DND-41 (cell line): ENCODE measurements around the gene NUP133.

Experiments
- ATAC-seq: fragments of 200-7000 bp; cut with Tn5 transposase; 3 replicates; pipeline ENCODE4 v1.9.1; 2021; ENCODE audit warnings: low read depth; ENCODE audit not compliant: insufficient read depth
- DNase-seq: peaks from one replicate; pipeline ENCODE4 v3.0.0-alpha.2; 2020
- H2AFZ ChIP-seq: 2 replicates; pipeline ENCODE4 v1.6.0; 2012; ENCODE audit warnings: low read depth, low read length
- H3K27ac ChIP-seq: 2 replicates; pipeline ENCODE4 v1.5.1; 2012; ENCODE audit warnings: low read length, inconsistent platforms
- H3K27me3 ChIP-seq: fragments of 200-600 bp; sonication (generic); 2 replicates; pipeline ENCODE4 v1.6.0; 2012; ENCODE audit warnings: low read length, mild to moderate bottlenecking, inconsistent platforms; ENCODE audit not compliant: insufficient read depth, poor library complexity
- H3K36me3 ChIP-seq: 2 replicates; pipeline ENCODE4 v1.5.1; 2012; ENCODE audit warnings: low read length, inconsistent platforms; ENCODE audit not compliant: insufficient read depth
- H3K4me1 ChIP-seq: 2 replicates; pipeline ENCODE4 v1.5.1; 2012; ENCODE audit warnings: mild to moderate bottlenecking, low read length; ENCODE audit not compliant: insufficient read depth
- H3K4me2 ChIP-seq: 2 replicates; pipeline ENCODE4 v1.6.0; 2012; ENCODE audit warnings: mild to moderate bottlenecking, moderate library complexity, low read length, inconsistent platforms; ENCODE audit not compliant: insufficient read depth
- H3K4me3 ChIP-seq, 2 experiments: fragments of 200-600 bp in 1 of 2; shearing (Covaris generic) in 1 of 2; 2 replicates each; pipeline ENCODE4 v1.5.1; 2012 to 2016; ENCODE audit warnings: inconsistent platforms in 2 of 2, low read length in 2 of 2, mild to moderate bottlenecking in 2 of 2, low read depth in 1 of 2, moderate library complexity in 1 of 2
- H3K79me2 ChIP-seq: 2 replicates; pipeline ENCODE4 v1.6.0; 2012; ENCODE audit warnings: low read length, inconsistent platforms; ENCODE audit not compliant: insufficient read depth
- H3K9ac ChIP-seq: 2 replicates; pipeline ENCODE4 v1.6.0; 2012; ENCODE audit warnings: low read depth, mild to moderate bottlenecking, inconsistent platforms, low read length, moderate library complexity
- H3K9me3 ChIP-seq: 2 replicates; pipeline ENCODE4 v1.5.1; 2012; ENCODE audit warnings: low read length, moderate library complexity, mild to moderate bottlenecking, inconsistent platforms; ENCODE audit not compliant: insufficient read depth, severe bottlenecking
- H4K20me1 ChIP-seq: 2 replicates; pipeline ENCODE4 v1.6.0; 2012; ENCODE audit warnings: low read length; ENCODE audit not compliant: insufficient read depth
- CTCF ChIP-seq: IDR thresholded peaks from 2 replicates; pipeline ENCODE4 v1.5.1; 2012; ENCODE audit warnings: borderline replicate concordance, low read length, moderate library complexity, mild to moderate bottlenecking; ENCODE audit not compliant: poor library complexity, severe bottlenecking; ENCODE audit errors: extremely low read depth
- EZH2 ChIP-seq: IDR thresholded peaks from 3 replicates; pipeline ENCODE4 v1.6.1; 2012; ENCODE audit warnings: borderline replicate concordance, low read depth, mild to moderate bottlenecking, moderate library complexity, low read length, inconsistent platforms; ENCODE audit not compliant: severe bottlenecking

The NUP133 gene

GRCh38 chr1:229412056-229412455, 96.1 kb downstream of the NUP133 start:
- no peak overlapping the region for H3K4me2 ChIP-seq
- no peak overlapping the region for H3K4me3 ChIP-seq
- no peak overlapping the region for H2AFZ ChIP-seq
- H3K4me1 ChIP-seq = peaks cover 5% of the 10 kb centered on the region; the same call in 1 of the 2 replicates
- ATAC-seq (no peak), DNase-seq (no peak)
- TF ChIP-seq CTCF (no peak), EZH2 (no peak)
- H4K20me1 ChIP-seq = peaks cover 3% of the 10 kb centered on the region; the same call in 1 of the 2 replicates
- H3K9ac ChIP-seq = no peak overlapping the region
- H3K27me3 ChIP-seq = no peaks in the 10 kb centered on the region
- H3K27ac ChIP-seq = no peak overlapping the region
- H3K9me3 ChIP-seq = no peaks in the 10 kb centered on the region
- no peaks in the 10 kb centered on the region for H3K36me3 ChIP-seq
- no peaks in the 10 kb centered on the region for H3K79me2 ChIP-seq

GRCh38 chr1:229411434-229412055, 96.6 kb downstream of the NUP133 start:
- H2AFZ ChIP-seq = no peak overlapping the region
- H3K4me3 ChIP-seq = no peak overlapping the region
- TF ChIP-seq CTCF (no peak), EZH2 (no peak)
- no peak for ATAC-seq
- peaks cover 3% of the 10 kb centered on the region; the same call in 1 of the 2 replicates for H4K20me1 ChIP-seq
- H3K9ac ChIP-seq = no peak overlapping the region
- H3K79me2 ChIP-seq = no peaks in the 10 kb centered on the region
- H3K9me3 ChIP-seq = no peaks in the 10 kb centered on the region
- H3K4me1 ChIP-seq = peaks cover 5% of the 10 kb centered on the region; the same call in 1 of the 2 replicates
- H3K27ac ChIP-seq = no peak overlapping the region
- H3K36me3 ChIP-seq = no peaks in the 10 kb centered on the region
- no peaks in the 10 kb centered on the region for H3K27me3 ChIP-seq
- DNase-seq = no peak
- no peak overlapping the region for H3K4me2 ChIP-seq

GRCh38 chr1:229410692-229411433, 97.3 kb downstream of the NUP133 start:
- H3K4me2 ChIP-seq = no peak overlapping the region
- DNase-seq = peak; percentile 43

More at GRCh38 chr1:229410692-229411433, 97.3 kb downstream of the NUP133 start:
- no peaks in the 10 kb centered on the region for H3K36me3 ChIP-seq
- H4K20me1 ChIP-seq = peaks cover 3% of the 10 kb centered on the region; the same call in 1 of the 2 replicates
- peaks cover 5% of the 10 kb centered on the region; the same call in 1 of the 2 replicates for H3K4me1 ChIP-seq
- peak; percentile 91 for ATAC-seq
- H3K79me2 ChIP-seq = no peaks in the 10 kb centered on the region
- no peak overlapping the region for H2AFZ ChIP-seq
- no peak for TF ChIP-seq EZH2
- TF ChIP-seq CTCF = peak; percentile 25
- H3K4me3 ChIP-seq = no peak overlapping the region
- H3K9ac ChIP-seq = no peak overlapping the region
- no peak overlapping the region for H3K27ac ChIP-seq
- H3K9me3 ChIP-seq = no peaks in the 10 kb centered on the region
- no peaks in the 10 kb centered on the region for H3K27me3 ChIP-seq
